Measurements from ENCODE around the gene MICB.
"Not testable (repeated sequence)": the region's sequence is repeated elsewhere in the genome, so short reads cannot be mapped to it uniquely, and the experiment has no call there.

Gene MICB

DNA sequence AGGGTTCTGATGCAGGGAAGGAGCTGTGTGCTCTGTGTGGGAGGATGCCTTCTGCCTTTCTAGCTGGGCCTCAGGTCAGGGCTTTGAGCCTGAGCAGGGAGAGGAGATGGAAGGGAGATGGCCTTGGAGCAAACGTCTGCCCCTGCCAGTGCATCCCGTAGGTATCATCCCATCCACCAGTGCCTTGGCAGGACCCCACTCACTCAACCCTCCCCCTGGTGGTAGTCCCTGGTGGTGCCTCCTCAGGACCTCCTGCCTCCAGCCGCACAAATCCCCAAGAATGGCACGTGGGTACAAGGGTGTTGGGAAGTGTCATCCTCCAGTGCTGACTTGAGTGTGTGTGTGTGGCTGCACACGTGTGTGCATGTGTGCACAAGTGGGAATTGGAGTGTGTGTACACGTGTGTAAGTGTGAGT, 23.1 kb upstream of the MICB start:
- DNase-seq (ENCODE audit: low spot score), result no peak

DNA sequence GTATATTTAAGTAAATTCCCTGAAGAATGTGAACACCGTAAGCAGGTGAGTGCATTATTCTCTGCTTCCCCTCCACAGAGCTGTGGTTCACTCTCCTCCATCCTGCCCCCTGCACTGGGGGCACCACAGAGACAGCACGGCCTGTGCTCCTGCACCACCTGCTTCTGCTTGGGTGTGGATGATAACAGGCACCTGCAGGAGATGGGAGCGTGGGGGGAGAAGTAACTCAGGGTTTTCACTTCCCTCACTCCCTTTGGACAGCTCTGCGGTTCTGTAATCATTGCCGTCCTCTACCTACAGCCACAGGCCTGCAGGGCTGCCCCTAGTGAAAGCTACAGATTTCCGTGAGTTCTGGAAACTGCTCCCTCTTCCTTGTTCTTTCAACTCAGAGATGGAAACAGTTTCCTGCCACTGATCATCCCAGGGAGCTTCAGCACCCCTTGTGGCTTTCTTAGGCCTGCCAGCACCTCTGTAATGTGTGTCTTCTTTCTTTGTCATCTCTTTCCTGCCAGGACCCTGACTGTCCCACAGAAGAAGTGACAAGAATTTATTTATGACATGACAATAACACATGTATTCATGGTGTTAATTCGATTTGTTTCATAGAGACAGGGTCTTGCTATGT, 21.3 kb upstream of the MICB start:
- DNase-seq (ENCODE audit: low spot score), result no peak

DNA sequence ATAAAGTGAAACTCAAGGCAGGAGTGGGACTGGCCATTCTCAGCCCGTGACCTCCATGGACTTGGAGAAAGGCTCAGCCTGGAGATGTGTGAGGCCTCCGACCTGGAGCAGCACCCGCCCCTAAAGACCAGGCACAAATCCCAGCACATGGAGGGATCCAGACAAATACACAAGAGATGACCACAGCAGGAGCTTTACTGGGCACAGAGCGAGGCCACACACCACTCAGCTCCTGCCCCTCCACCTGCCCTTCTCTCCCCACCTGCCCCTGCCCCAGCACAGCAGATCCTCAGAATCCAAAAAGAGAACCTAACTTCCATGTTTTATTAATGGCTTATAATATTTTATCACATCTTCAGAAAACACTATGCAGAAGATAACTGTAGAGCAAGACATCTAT, 20.4 kb upstream of the MICB start:
- no peak for DNase-seq (ENCODE audit: low spot score)

DNA sequence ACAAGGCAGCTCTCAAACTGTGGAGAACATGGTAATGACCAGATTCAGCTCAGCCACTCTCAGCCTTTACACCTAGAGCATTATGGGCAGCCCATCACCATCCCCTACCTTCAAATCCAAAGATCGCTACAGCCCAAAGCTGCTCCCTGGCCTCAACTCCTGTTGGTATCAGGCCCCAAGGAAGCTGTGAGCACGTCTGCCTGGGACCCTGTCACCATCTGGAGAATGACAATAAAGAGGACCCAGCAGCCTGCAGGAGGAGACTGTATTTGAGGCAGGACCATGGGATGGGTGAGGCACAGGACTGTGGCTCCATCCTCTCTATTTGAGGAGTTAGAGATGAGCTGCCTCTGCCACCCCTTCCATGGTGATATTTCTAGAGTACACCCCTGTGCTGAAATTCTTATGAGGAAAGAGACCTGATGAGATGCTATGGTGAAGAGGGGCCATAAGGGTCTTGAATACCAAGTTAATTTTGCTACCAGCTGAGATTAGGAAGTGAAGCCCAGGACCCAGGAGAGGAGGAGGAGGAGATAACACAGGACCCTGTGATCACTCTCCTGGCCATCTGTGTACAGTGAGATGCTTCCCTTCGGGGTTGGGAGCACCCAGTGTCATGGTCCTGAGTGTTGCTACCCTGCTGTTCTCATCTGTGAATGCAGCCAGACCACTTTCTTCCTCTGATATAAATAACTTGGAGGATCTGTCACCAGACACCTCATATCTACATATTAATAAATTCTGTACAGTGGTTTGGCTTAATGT, 19.6 kb upstream of the MICB start:
- no peak for DNase-seq (ENCODE audit: low spot score)

DNA sequence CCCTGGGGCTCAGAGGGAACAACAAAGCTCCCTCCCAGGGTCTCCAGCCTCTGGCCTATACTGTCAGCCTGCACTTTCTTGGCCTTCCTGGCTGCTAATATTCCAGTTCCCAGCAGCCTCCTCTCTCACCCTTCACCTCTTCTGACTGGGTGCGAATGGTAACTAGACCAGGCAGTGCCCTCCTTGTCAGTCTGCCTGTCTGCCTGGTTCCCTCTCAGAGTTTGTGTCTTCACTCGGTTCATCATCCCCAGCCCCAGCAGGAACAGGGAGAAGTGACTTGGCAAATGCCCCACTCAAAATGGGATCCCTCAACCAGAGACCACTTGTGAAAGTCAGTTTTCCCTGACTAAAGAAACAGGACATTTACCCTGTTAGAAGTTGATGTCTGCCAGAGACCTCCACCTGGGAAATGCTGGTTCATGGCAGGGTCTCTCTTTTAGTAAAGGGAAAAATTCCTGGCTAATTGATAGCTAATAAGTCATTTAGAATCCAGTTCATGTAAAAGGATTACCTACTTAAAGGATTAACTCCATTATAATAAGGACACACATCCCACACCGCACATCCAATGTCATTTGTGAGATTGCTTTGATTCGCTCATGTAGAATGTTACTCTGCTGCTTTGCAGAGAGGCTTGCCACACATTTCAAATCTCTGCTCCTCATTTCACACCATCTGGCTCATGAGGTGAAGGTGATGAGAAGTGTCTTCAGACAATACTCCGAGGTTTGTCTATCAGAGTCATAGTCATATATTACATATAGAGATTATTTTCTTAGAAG, 18.6 kb upstream of the MICB start:
- no peak for DNase-seq (ENCODE audit: low spot score)

DNA sequence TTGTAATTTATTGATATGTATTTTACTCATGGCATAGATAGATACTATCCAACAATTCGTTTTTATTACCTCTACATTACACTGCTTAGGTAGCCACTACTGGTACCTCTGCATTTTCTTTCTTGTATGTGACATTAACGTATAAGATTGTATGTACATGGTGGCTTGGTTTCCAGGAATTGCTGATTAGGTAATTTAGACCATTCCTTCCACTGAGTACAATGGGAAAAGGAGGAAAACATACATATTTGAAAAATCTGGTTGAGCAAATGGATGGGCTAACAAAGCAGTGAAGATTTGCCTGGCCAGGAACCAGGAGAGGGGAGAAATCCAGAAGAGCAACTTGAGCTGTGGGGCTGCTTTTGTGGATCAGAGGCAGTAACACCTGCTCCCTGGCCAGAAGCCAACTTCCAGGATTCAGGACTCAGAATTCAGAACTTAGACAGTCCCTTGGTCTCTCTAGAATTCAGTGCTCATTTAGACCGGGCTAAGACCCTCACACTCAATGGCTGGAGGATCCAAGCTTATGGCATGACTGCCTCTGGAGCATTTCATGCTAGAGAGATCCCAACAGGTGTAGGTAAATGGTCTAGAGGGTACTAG, 17.9 kb upstream of the MICB start:
- DNase-seq (ENCODE audit: low spot score), result no peak

DNA sequence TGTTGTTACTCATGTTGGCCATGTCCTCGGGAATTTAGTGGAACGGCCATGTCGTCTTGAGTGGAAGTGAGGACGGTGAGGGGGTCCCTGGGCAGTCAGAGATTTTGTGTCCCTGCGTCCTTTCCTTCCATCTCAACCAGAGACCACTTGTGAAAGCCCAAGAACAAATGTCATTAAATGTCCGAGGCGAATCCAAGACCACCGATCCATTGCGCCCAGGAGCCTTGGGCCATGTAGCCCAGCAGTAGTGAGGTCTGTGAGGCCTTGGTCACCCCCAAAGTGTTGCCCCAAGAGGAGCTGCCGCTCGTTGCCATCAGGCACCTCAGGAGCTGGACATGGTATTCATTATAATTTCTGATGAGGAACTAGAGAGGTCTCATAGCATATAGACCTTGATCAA, 17.4 kb upstream of the MICB start:
- no peak for DNase-seq (ENCODE audit: low spot score)

DNA sequence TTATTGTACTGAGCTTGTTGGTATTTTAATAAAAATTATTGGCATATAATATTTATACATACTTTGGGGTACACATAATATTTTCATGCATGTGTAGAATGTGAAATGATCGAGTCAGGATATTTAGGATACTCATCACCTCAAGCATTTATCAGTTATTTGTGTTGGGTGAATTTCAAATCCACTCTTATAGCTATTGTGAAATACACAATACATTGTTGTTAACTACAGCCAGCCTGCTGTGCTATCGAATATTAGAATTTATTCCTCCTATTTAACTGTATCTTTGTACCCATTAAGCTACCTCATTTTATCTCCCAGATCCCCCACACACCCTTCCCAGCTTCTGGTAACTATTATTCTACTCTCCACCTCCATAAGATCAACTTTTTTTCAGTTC, 14.6 kb upstream of the MICB start:
- DNase-seq (ENCODE audit: low spot score), result no peak

DNA sequence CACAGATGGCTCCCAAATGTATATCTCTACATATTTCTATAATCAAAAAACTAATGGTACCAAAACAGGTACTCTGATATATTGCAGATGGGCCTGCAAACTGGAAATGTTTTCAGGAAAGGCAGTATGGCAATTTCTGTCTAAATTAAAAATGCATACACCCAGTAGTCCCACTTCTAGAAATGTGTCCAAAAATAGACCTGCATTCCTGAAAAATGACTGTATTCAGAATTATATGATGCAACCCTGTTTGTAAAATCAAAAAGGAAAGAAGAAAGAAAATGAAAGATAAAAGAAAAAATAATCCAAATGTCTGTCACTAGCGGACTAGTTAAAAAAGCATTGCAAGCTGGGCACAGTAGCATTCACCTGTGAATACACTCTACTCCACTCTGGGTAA, 12.9 kb upstream of the MICB start:
- no peak for DNase-seq (ENCODE audit: low spot score)

DNA sequence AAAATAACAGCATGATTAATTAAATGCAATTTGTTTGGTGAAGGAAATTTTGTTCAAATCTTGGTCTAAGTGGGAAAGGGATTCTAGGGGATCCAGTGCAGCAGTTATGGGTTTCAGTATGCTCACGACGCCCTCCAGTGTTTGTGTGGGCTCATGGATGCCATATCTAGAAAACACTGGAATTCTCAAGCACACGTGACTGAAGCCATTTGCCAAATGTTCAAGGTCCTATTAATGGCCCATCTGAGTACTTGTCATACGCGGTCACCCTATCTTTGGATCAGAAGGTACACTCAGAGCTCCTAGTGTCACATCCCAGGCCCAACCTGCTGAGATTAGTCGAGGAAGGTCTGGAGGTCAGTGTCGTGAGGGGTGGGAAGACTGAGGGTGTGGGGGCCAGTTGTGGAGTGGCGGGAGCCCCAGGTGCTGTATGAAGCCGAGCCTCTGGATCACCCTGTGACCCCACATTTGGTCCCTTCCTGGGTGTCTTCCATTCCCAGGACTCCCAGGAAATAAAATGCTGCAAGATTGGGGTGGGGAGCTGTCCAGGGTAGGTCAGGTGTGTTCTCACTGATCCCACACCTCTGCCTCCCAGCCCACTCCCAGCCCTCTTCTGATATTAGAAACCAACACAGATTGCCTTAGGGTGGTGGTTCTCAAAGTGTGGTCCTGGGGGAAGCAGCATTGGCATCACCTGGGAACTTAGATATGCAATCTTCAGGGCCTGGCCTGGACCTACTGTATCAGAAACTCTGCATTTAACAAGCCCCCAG, 11.7 kb upstream of the MICB start:
- DNase-seq (ENCODE audit: low spot score), result not testable (repeated sequence)

DNA sequence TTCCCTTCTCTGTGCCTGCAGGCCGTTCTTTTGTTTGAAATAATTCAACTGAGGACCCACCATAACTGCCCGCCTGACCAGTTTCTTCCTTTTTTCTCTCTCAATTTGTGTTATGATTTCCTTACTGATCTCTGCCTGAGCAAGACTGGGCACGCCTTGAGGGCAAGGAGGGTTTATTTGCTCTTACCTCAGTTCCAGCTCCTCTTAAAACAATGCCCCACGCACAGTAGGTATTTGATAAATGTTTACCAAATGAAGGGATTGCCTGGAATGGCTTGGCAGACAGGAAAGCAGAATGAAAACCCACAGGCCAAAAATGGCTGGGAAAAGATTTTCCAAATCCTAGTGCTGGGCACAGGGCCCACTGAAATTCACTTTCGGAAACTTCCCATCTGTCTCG, 10.3 kb upstream of the MICB start:
- not testable (repeated sequence) for DNase-seq (ENCODE audit: low spot score)

DNA sequence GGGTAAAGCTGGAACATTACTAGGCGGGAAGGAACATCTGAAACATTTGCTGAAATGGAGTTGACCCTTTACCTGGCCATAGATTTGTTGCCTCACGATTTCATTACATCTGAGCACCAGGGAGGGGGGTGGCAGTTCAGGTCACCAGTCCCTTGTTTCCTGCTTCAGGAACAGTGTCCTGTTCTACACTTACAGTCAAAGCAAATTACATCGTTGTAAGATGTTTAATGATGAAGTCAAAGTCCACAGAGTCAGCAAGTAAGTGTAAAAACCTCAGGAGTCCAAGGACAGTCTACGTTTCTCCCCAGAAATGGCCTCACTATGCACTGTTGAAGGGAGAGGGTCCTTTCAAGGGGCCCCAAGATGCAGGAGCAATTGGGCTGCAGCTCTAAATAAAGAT, 8.9 kb upstream of the MICB start:
- no peak for DNase-seq (ENCODE audit: low spot score)

DNA sequence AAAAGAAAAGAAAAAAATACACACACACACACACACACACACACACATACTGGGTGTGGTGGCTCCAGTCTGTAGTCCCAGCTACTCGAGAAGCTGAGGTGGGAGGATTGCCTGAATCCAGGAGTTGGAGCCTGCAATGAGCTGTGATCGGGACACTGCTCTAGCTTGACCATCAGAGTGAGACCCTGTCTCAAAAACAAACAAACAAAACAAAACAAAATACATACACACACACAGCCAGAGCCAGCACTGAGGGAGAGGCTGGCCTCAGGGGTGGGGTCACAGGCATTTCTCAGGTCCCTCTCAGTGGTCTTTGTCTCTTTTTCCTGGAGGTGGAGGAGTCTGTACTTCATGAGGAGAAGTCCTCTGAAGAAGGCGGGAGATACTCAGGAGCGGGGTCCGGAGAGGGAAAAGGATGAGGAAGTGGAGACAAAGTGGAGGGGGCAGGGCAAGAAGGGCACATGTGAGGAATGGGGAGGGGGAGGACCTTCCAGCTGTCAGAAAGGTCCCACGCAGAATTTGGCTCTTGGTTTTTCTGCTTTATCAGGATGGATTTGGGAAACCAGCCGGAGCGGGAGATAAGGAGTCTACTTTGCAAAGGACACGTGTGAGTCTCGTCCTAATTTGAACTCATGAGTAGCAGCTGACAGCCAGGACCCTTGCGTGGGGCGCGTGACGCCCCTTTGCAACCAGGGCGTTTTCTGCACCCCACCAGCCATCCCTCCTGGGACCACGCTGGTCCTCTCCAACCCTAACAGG, 7.7 kb upstream of the MICB start:
- no peak for DNase-seq (ENCODE audit: low spot score)

DNA sequence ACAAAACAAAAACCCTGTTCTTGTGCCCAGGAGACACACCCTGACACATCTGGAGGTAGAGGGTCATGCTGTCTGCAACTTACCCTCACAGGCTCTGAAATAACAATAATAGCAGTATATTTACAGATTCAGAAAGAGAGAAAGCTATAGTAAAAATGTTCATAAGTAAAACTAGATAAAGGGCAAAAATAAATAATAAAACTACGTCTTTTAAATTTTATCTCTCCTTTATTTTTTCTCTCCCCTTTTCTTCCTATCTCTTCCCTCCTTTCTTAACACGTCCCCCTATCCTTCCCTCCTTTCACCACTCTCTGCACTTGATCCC, 4.4 kb upstream of the MICB start:
- DNase-seq (ENCODE audit: low spot score), result not testable (repeated sequence)

DNA sequence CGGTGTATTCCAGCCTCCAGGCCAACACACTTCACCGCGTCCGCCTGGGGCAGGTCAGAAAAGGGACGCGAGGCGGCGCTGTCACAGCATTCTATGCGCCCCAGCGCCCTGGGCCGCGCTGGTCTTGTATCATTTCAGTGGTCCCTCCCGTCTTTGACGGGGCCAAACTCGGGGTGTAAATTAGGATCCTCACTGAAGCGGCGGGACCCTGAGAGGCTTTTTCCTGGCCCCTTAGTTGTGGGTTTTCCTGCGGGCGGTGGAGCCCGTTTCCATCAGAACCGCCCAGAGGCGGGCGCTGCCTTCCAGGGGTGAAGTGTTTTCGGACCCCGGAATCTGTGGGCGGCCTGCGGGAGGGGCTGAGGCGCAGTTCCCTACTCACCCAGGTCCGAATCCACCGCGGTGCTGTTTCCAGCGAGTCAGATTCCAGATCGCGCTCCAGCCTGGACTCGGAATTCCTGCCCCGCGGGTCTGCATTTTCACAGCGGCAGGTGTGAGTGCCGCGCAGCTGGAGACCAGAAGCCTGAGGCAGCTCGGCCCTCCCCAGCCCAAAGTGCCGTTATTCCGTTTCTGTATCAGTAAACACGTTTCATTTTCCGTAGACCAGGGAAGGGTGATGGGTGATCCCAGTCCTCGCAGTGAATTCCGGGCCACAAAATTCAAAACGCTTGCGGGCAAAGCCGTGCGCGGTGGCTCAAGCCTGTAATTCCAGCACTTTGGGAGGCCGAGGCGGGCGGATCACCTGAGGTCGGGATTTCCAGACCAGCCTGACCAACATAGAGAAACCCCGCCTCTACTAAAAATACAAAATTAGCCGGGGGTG, 3.9 kb upstream of the MICB start:
- peak; percentile 80 for DNase-seq (ENCODE audit: low spot score)

DNA sequence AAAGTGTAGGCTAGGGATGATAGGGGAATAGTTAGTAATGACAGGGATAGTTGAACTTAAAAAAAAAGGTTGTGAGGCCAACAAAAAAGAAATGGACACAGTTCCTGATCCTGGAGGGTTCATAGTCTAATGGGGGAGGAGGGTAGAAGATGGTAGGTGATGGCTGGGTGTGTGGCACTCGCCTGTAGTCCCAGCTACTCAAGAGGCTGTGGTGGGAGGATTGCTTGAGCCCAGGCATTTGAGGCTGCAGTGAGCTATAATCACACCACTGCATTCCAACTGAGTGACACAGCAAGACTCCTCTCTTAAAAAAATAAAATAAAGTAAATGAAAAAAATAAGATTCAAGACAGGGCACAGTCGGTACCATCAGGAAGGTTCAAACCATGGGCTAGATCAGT, 2.4 kb upstream of the MICB start:
- DNase-seq (ENCODE audit: low spot score), result no peak

DNA sequence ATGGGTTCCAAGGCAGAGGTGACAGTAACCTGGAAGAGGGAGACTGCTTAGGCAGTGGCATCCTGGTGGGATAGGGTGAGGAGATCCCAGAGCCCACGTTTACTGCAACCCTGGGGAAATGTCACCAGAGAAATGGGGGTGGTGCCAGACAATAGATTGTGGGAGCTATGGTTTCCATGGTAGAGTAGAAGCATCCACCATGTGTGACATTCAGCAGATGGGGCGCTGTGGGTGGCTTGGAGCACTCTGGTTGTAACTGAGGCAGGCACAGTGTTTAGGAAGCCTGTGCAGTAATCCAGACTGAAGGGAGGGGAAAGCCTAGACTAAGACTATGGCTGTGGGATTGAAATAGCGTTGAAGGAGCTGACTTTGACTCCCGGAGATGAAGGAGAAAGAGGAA, 1.1 kb upstream of the MICB start:
- DNase-seq (ENCODE audit: low spot score), result not testable (repeated sequence)

DNA sequence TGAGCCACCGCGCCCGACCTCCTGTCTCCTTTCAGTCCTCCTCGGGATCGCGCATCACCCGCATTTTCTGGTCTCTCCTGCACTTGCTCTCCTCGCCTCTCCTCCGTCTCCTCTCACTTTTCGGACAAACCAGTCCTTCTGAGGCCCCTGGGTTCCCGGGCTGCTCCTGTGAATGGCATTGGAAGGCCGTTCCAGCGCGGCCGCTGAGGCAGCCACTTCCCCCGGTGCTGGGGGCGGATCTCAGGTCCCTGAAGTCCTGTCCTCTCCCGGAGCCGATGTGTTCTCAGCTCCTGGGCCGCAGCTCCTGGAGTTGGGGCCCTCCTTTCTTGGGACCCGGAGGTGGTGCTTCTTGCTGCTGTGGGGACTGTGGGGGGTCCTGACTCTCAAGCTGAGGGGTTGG, 803 bp downstream of the MICB start:
- no peak for DNase-seq (ENCODE audit: low spot score)

DNA sequence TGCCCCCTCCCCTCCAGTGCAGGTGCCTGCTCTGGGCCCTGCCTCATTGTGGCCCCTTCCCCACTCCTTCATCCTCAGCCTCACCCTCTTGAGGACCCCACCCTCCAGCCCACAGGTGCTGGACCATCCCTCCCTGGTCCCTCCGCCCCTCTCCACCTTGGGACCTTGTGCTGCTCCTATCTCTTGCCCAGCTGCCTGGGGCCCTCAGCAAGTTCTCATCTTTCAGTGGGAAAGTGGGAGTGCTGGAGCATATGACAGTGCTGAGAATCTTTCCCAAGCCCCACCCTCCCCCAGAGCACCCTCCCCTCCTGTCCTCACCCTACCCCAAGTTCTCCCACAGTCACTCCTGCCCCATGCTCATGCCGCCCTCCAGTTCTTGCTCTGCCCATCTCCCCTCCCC, 1.7 kb downstream of the MICB start:
- not testable (repeated sequence) for DNase-seq (ENCODE audit: low spot score)

DNA sequence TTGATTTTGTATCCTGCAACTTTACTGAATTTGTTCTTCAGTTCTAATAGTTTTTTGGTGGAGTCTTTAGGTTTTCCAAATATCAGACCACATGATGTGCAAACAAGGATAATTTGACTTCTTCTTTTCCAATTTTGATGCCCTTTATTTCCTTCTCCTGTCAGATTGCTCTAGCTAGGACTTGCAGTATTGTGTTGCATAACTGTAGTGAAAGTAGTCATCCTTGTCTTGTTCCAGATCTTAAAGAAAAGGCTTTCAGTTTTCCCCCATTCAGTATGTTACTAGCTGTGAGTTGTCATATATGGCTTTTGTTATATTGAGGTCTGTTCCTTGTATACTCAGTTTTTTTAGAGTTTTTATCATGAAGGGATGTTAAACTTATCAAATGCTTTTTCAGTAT, 4.6 kb downstream of the MICB start:
- DNase-seq (ENCODE audit: low spot score), result no peak

DNA sequence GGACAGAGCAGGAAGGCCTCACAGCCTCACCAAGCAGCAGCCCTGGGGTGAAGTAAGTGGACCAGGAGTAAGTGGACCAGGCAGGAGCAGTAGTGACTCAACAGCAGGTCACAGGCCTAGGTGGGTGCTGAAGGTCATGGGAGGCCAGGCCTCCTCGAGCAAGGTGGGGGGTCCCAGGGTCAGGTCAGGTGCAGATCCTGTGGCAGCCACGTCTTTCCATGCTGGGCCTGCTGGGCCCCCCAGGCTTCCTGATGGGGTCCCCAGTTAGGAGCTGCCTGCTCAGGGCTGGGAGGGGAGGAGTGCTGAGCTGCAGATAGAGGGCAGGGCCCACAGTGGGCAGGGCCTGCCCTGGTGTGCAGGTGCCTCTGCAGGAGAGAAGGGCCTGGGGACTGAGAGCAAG, 11.1 kb downstream of the MICB start:
- not testable (repeated sequence) for DNase-seq (ENCODE audit: low spot score)
